ENCODE data around the gene PLXDC1.

PLXDC1 gene

DNA sequence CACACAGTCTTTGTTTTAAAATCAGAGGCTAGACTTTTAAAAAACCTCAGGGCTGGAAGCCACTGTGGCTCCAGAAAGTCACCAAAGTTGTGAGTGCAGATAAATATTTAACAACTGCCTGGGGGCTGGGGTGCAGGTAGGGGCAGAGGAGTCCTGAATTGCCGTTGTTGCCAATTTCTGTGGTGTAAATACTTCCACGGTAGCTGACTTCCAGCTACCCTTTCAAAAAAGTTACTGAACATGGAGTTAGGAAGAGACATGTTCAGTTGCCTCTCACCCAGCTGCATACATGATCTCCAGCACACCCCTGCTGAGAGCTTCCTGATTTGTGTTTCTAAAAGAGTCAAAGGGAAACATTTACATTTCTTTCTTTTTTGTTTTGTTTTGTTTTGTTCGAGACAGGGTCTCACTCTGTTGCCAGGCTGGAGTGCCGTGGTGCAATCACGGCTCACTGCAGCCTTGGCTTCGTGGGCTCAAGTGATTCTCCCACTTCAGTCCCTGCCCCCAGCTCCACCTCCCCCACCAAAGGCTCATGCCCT is 58.7 kb downstream of the PLXDC1 start:
- TF ChIP-seq CSDC2 (CRISPR knock-in tag; IDR thresholded peaks at IDR 0.05): no peak
- no peak for TF ChIP-seq SNAI2 (CRISPR knock-in tag; IDR thresholded peaks at IDR 0.05)
- TF ChIP-seq, protein P1, sequence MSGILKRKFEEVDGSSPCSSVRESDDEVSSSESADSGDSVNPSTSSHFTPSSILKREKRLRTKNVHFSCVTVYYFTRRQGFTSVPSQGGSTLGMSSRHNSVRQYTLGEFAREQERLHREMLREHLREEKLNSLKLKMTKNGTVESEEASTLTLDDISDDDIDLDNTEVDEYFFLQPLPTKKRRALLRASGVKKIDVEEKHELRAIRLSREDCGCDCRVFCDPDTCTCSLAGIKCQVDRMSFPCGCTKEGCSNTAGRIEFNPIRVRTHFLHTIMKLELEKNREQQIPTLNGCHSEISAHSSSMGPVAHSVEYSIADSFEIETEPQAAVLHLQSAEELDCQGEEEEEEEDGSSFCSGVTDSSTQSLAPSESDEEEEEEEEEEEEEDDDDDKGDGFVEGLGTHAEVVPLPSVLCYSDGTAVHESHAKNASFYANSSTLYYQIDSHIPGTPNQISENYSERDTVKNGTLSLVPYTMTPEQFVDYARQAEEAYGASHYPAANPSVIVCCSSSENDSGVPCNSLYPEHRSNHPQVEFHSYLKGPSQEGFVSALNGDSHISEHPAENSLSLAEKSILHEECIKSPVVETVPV (CRISPR knock-in tag; IDR thresholded peaks at IDR 0.05): no peak
- TF ChIP-seq TOX (CRISPR knock-in tag; IDR thresholded peaks at IDR 0.05; ENCODE audit: borderline replicate concordance): no peak
- TF ChIP-seq TCF4 (CRISPR knock-in tag; IDR thresholded peaks at IDR 0.05; ENCODE audit: borderline replicate concordance): no peak
- no peak for TF ChIP-seq ZFP3 (CRISPR knock-in tag; IDR thresholded peaks at IDR 0.05)
- no peak for TF ChIP-seq PPARA (CRISPR knock-in tag; IDR thresholded peaks at IDR 0.05; ENCODE audit: borderline replicate concordance)
- TF ChIP-seq ZFP30 (CRISPR knock-in tag; IDR thresholded peaks at IDR 0.05): no peak
- no peak for TF ChIP-seq ARNTL (CRISPR knock-in tag; IDR thresholded peaks at IDR 0.05; ENCODE audit: borderline replicate concordance, low read depth)
- no peak for ATAC-seq

DNA sequence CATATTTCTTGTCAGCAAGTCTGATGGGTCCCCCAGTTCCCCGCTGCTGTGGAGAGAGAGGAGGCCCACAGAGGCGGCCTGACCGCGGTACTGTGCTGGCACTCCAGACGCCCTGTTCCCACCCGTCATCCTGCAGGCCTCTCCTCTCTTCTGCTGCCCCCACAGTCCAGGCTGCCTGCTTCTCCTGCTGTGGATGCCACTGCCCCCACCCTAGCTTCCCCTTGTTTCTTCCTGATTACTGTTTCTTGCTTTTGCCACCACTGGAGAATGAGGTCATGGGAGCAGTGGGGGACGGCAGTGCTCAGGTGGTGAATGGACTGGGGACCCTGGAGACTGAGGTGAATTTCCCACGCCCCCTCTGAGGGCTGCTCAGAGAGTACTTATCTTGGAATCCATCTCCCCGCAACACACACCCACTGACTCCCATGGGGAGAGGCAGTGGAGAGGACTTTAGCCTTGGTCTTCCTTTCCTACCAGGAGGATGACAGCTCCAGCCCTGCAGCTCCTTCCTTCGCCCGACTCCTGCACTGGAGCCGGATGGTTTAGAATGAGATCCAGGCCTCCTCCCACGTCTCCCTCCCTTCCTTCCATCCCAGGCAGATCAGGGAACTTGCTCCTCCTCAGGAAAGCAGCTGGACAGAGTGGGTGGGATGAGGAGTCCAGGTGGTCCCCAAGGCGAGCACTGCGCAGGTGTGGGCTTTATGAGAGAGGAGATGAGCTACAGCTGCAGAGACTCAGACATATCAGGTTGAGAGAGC is 60.4 kb downstream of the PLXDC1 start:
- ATAC-seq: no peak

GRCh38 chr17:39090400-39090799 is 61.0 kb downstream of the PLXDC1 start:
- no peak for ATAC-seq
- TF ChIP-seq, protein P2, sequence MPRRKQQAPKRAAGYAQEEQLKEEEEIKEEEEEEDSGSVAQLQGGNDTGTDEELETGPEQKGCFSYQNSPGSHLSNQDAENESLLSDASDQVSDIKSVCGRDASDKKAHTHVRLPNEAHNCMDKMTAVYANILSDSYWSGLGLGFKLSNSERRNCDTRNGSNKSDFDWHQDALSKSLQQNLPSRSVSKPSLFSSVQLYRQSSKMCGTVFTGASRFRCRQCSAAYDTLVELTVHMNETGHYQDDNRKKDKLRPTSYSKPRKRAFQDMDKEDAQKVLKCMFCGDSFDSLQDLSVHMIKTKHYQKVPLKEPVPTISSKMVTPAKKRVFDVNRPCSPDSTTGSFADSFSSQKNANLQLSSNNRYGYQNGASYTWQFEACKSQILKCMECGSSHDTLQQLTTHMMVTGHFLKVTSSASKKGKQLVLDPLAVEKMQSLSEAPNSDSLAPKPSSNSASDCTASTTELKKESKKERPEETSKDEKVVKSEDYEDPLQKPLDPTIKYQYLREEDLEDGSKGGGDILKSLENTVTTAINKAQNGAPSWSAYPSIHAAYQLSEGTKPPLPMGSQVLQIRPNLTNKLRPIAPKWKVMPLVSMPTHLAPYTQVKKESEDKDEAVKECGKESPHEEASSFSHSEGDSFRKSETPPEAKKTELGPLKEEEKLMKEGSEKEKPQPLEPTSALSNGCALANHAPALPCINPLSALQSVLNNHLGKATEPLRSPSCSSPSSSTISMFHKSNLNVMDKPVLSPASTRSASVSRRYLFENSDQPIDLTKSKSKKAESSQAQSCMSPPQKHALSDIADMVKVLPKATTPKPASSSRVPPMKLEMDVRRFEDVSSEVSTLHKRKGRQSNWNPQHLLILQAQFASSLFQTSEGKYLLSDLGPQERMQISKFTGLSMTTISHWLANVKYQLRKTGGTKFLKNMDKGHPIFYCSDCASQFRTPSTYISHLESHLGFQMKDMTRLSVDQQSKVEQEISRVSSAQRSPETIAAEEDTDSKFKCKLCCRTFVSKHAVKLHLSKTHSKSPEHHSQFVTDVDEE (CRISPR knock-in tag; IDR thresholded peaks at IDR 0.05): no peak
- TF ChIP-seq ZNF8 (CRISPR knock-in tag; IDR thresholded peaks at IDR 0.05): no peak
- TF ChIP-seq ZC3H10 (CRISPR knock-in tag; IDR thresholded peaks at IDR 0.05): no peak
- no peak for TF ChIP-seq TCF4 (CRISPR knock-in tag; IDR thresholded peaks at IDR 0.05; ENCODE audit: borderline replicate concordance)
- TF ChIP-seq CREB5 (CRISPR knock-in tag; IDR thresholded peaks at IDR 0.05; ENCODE audit: low read depth): no peak
- no peak for TF ChIP-seq OSR1 (CRISPR knock-in tag; IDR thresholded peaks at IDR 0.05)
- no peak for TF ChIP-seq BACH2 (CRISPR knock-in tag; IDR thresholded peaks at IDR 0.05; ENCODE audit: borderline replicate concordance)
- TF ChIP-seq ZFP30 (CRISPR knock-in tag; IDR thresholded peaks at IDR 0.05): no peak
- TF ChIP-seq RARB (CRISPR knock-in tag; IDR thresholded peaks at IDR 0.05): no peak
- TF ChIP-seq ARNTL (CRISPR knock-in tag; IDR thresholded peaks at IDR 0.05; ENCODE audit: borderline replicate concordance, low read depth): no peak
- no peak for TF ChIP-seq ESRRG (CRISPR knock-in tag; IDR thresholded peaks at IDR 0.05)

More for the DNA sequence above, 60.4 kb downstream of the PLXDC1 start:
- no peak for TF ChIP-seq TCF4 (CRISPR knock-in tag; IDR thresholded peaks at IDR 0.05; ENCODE audit: borderline replicate concordance)
- no peak for TF ChIP-seq OSR1 (CRISPR knock-in tag; IDR thresholded peaks at IDR 0.05)
- no peak for TF ChIP-seq CREB5 (CRISPR knock-in tag; IDR thresholded peaks at IDR 0.05; ENCODE audit: low read depth)
- no peak for TF ChIP-seq TOX (CRISPR knock-in tag; IDR thresholded peaks at IDR 0.05; ENCODE audit: borderline replicate concordance)
- no peak for TF ChIP-seq ZFP3 (CRISPR knock-in tag; IDR thresholded peaks at IDR 0.05)
- TF ChIP-seq SNAI2 (CRISPR knock-in tag; IDR thresholded peaks at IDR 0.05): no peak
- TF ChIP-seq CSDC2 (CRISPR knock-in tag; IDR thresholded peaks at IDR 0.05): no peak
- no peak for TF ChIP-seq ZNF565 (CRISPR knock-in tag; conservative IDR thresholded peaks at IDR 0.05; ENCODE audit: low read depth)
- no peak for TF ChIP-seq PPARA (CRISPR knock-in tag; IDR thresholded peaks at IDR 0.05; ENCODE audit: borderline replicate concordance)
- TF ChIP-seq BACH2 (CRISPR knock-in tag; IDR thresholded peaks at IDR 0.05; ENCODE audit: borderline replicate concordance): no peak
- TF ChIP-seq ARNTL (CRISPR knock-in tag; IDR thresholded peaks at IDR 0.05; ENCODE audit: borderline replicate concordance, low read depth): no peak

GRCh38 chr17:39084558-39084957 is 66.9 kb downstream of the PLXDC1 start:
- TF ChIP-seq ZFP30 (CRISPR knock-in tag; IDR thresholded peaks at IDR 0.05): no peak
- no peak for TF ChIP-seq SNAI2 (CRISPR knock-in tag; IDR thresholded peaks at IDR 0.05)
- no peak for ATAC-seq

All from SK-N-SH treated with all-trans-retinoic acid at 6 μM for 48 hours (cell line).